ENCODE measurements around the gene CRISP1. TPM values are rescaled to one million over a fixed set of nuclear protein-coding genes. Genes with fewer than 3 reads are reported as not detected.

The CRISP1 gene
- total RNA-seq, 2 experiments from 2014 or later: not detected

DNA sequence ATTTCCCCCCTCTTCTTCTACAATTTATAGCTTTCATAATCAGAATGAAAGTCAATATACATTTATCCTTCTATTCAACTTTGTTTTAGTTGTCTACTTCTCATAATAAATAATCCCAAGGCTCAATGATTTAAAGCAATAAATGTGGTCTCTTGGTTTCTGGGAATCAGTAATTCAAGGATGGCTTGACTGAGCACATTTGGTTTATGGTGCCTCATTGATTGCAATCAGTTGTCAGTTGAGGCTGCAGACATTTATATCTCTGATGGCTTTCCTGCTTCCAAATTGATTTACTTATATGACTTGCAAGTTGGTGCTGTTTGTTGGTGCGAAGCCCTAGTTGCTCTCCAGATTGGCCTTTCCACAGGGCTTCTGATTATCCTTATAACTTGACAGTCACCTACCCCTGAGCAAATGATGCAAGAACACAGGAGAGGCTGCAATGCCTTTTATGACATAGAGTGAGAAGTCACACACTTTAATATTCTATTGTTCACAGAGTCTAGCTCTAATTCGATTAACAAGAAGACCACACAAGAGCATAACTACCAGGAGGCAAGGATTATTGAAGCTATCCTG is 2.7 kb upstream of the CRISP1 start:
- no TSS peak for BruUV-seq (replicated peaks)
- POLR2A ChIA-PET: interaction anchor here (0.8 kb wide), 1 partner anchor 887 kb away, joined by 3 read pairs; no protein-coding TSS in a partner anchor
- H3K79me2 ChIP-seq (ENCODE audit: insufficient read depth, low read depth, low read length): no peaks in the 10 kb centered on the region

DNA sequence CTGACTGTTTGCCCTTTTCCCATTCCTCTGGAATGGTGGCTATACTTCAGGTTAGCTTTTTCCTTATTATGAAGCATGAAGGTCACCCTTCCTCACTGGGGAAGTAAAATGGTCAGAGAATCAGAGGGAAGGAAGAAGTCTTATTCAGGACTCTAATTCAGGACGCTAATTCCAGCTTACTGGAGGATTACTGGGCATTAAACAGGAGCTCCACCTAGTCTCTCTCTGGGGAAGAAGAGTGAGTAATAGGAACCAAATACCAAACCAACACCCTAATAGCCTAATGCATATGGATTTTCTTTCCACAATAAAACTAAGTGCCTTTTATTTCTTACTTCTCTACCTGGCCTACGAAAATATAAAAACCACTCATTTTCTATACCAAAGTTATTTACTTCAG is 10.1 kb downstream of the CRISP1 start:
- no peaks in the 10 kb centered on the region for H4K20me1 ChIP-seq (ENCODE audit: insufficient read depth, low read length)
- H2AFZ ChIP-seq (ENCODE audit: low read length): no peak overlapping the region
- ChIA-PET CTCF (ENCODE audit: unreplicated experiment) (no interaction called here), POLR2A (no interaction called here)
- BruUV-seq (replicated peaks): no TSS peak
- no peaks in the 10 kb centered on the region for H3K79me2 ChIP-seq (ENCODE audit: insufficient read depth, low read depth, low read length)
- TF ChIP-seq, protein P1, sequence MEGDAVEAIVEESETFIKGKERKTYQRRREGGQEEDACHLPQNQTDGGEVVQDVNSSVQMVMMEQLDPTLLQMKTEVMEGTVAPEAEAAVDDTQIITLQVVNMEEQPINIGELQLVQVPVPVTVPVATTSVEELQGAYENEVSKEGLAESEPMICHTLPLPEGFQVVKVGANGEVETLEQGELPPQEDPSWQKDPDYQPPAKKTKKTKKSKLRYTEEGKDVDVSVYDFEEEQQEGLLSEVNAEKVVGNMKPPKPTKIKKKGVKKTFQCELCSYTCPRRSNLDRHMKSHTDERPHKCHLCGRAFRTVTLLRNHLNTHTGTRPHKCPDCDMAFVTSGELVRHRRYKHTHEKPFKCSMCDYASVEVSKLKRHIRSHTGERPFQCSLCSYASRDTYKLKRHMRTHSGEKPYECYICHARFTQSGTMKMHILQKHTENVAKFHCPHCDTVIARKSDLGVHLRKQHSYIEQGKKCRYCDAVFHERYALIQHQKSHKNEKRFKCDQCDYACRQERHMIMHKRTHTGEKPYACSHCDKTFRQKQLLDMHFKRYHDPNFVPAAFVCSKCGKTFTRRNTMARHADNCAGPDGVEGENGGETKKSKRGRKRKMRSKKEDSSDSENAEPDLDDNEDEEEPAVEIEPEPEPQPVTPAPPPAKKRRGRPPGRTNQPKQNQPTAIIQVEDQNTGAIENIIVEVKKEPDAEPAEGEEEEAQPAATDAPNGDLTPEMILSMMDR (conservative IDR thresholded peaks at IDR 0.05; ENCODE audit: low read length): no peak
- no peak for TF ChIP-seq EZH2phosphoT487 (IDR thresholded peaks at IDR 0.05; ENCODE audit: borderline replicate concordance, low read depth, low read length)
- no peaks in the 10 kb centered on the region for H3K36me3 ChIP-seq (ENCODE audit: insufficient read depth, low read length)
- H3K4me1 ChIP-seq (ENCODE audit: insufficient read depth, low read length, poor library complexity, severe bottlenecking): no peaks in the 10 kb centered on the region
- no peaks in the 10 kb centered on the region for H3K9me3 ChIP-seq (ENCODE audit: low read length)
- intact Hi-C loops (cut with micrococcal nuclease; ENCODE audit: unreplicated experiment): no loop called here
- H3K4me2 ChIP-seq (ENCODE audit: low read length): no peak overlapping the region
- no peak overlapping the region for H3K27ac ChIP-seq (ENCODE audit: low read depth, low read length, poor library complexity, severe bottlenecking)
- no peak overlapping the region for H3K4me3 ChIP-seq (ENCODE audit: low read depth, low read length, poor library complexity, severe bottlenecking)
- no peaks in the 10 kb centered on the region for H3K9me2 ChIP-seq (ENCODE audit: insufficient read depth, low read length)
- no peak for DNase-seq (ENCODE audit: low spot score)

More for the DNA sequence above, 2.7 kb upstream of the CRISP1 start:
- H4K20me1 ChIP-seq (ENCODE audit: insufficient read depth, low read length): no peaks in the 10 kb centered on the region
- H3K4me2 ChIP-seq (ENCODE audit: low read length): no peak overlapping the region
- no peaks in the 10 kb centered on the region for H3K4me1 ChIP-seq (ENCODE audit: insufficient read depth, low read length, poor library complexity, severe bottlenecking)
- no peaks in the 10 kb centered on the region for H3K9me3 ChIP-seq (ENCODE audit: low read length)
- intact Hi-C loops (cut with micrococcal nuclease; ENCODE audit: unreplicated experiment): no loop called here
- no peak overlapping the region for H3K4me3 ChIP-seq (ENCODE audit: low read depth, low read length, poor library complexity, severe bottlenecking)
- TF ChIP-seq, protein P1 (conservative IDR thresholded peaks at IDR 0.05; ENCODE audit: low read length): no peak
- no peak for TF ChIP-seq EZH2phosphoT487 (IDR thresholded peaks at IDR 0.05; ENCODE audit: borderline replicate concordance, low read depth, low read length)
- CTCF ChIA-PET (ENCODE audit: unreplicated experiment): no interaction called here
- no peaks in the 10 kb centered on the region for H3K9me2 ChIP-seq (ENCODE audit: insufficient read depth, low read length)
- no peak overlapping the region for H2AFZ ChIP-seq (ENCODE audit: low read length)
- no peak for DNase-seq (ENCODE audit: low spot score)
- H3K36me3 ChIP-seq (ENCODE audit: insufficient read depth, low read length): no peaks in the 10 kb centered on the region
- H3K27ac ChIP-seq (ENCODE audit: low read depth, low read length, poor library complexity, severe bottlenecking): no peak overlapping the region

DNA sequence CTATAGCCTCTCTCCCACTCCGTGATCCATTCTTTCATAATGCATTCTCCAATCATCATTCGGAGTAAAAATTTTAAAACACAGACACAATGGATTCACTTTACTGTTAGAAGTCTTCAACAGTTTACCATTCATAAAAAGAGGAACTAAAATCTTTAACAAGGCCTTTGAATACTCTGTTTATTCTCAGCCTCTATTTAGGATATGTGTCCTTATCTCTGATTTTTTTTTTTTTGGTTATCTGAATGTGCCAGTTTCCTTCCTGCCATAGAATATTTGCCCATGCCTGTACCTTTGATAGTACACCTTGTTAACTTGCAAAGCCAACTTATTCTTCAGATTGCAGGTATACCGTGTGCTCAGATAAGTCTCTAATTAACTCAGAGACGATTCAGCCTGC is 11.1 kb downstream of the CRISP1 start:
- no peak overlapping the region for H2AFZ ChIP-seq (ENCODE audit: low read length)
- no TSS peak for BruUV-seq (replicated peaks)
- H3K79me2 ChIP-seq (ENCODE audit: insufficient read depth, low read depth, low read length): no peaks in the 10 kb centered on the region
- CTCF ChIA-PET (ENCODE audit: unreplicated experiment): no interaction called here
- TF ChIP-seq, protein P1 (conservative IDR thresholded peaks at IDR 0.05; ENCODE audit: low read length): no peak
- TF ChIP-seq EZH2phosphoT487 (IDR thresholded peaks at IDR 0.05; ENCODE audit: borderline replicate concordance, low read depth, low read length): no peak
- no peaks in the 10 kb centered on the region for H3K9me3 ChIP-seq (ENCODE audit: low read length)
- H3K27ac ChIP-seq (ENCODE audit: low read depth, low read length, poor library complexity, severe bottlenecking): no peak overlapping the region
- no peaks in the 10 kb centered on the region for H3K4me1 ChIP-seq (ENCODE audit: insufficient read depth, low read length, poor library complexity, severe bottlenecking)
- H3K36me3 ChIP-seq (ENCODE audit: insufficient read depth, low read length): no peaks in the 10 kb centered on the region
- no peak overlapping the region for H3K4me2 ChIP-seq (ENCODE audit: low read length)
- no peak overlapping the region for H3K4me3 ChIP-seq (ENCODE audit: low read depth, low read length, poor library complexity, severe bottlenecking)
- no peaks in the 10 kb centered on the region for H3K9me2 ChIP-seq (ENCODE audit: insufficient read depth, low read length)
- DNase-seq (ENCODE audit: low spot score): no peak
- no peaks in the 10 kb centered on the region for H4K20me1 ChIP-seq (ENCODE audit: insufficient read depth, low read length)
- intact Hi-C loops (cut with micrococcal nuclease; ENCODE audit: unreplicated experiment): no loop called here
- POLR2A ChIA-PET: no interaction called here

Measured in OCI-LY7 (cell line).